Hepatocyte (in vitro differentiated cells): ENCODE measurements around the gene CLIP2.

Experiments
- EZH2phosphoT487 ChIP-seq: fragments of 200-600 bp; sonication (generic); IDR thresholded peaks from one replicate; pipeline ENCODE4 v1.6.1; 2018; ENCODE audit warnings: antibody characterized with exemption, mild to moderate bottlenecking, low read depth, moderate library complexity; ENCODE audit not compliant: unreplicated experiment, severe bottlenecking
- TF ChIP-seq, protein P1 (sequence below): fragments of 200-600 bp; sonication (generic); IDR thresholded peaks from 2 replicates; pipeline ENCODE4 v1.5.1; 2016; ENCODE audit warnings: antibody characterized with exemption, mild to moderate bottlenecking; ENCODE audit not compliant: poor library complexity

DNA sequence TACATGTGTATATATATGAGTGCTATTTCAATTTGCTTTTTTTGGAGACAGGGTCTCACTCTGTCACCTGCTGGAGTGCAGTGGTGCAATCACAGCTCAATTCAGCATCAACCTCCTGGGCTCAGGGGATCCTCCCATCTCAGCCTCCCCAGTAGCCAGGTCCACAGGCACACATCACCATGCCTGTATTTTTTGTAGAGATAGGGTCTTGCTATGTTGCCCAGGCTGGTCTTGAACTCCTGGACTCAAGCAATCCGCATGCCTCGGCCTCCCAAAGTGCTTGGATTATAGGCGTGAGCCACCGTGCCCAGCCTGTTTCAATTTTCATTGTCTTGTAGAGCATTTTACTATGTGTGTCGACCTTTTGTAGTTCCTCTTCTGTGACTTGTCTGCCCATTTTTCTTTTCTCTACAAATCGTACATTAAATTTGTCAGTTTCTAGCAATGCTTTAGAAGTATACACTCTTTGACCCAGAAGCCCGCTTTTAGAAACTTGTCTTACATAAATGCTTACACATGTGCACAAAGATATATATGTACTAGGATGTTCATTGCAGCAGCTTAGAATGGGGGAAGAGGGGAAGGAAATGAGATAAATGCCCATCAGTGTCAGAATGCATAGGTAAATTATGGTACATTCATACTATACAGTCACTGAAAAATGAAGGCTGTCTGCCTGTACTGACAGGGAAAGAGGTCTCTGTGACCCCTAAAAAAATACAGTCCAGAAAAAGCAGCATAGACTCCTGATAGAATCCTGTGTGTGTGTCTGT lies 22.8 kb upstream of the CLIP2 start:
- TF ChIP-seq, protein P1, sequence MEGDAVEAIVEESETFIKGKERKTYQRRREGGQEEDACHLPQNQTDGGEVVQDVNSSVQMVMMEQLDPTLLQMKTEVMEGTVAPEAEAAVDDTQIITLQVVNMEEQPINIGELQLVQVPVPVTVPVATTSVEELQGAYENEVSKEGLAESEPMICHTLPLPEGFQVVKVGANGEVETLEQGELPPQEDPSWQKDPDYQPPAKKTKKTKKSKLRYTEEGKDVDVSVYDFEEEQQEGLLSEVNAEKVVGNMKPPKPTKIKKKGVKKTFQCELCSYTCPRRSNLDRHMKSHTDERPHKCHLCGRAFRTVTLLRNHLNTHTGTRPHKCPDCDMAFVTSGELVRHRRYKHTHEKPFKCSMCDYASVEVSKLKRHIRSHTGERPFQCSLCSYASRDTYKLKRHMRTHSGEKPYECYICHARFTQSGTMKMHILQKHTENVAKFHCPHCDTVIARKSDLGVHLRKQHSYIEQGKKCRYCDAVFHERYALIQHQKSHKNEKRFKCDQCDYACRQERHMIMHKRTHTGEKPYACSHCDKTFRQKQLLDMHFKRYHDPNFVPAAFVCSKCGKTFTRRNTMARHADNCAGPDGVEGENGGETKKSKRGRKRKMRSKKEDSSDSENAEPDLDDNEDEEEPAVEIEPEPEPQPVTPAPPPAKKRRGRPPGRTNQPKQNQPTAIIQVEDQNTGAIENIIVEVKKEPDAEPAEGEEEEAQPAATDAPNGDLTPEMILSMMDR: no peak
- TF ChIP-seq EZH2phosphoT487: no peak
